A549 (cell line): ENCODE measurements around the gene ATG2A. TPM values are rescaled to one million over a fixed set of nuclear protein-coding genes. Genes with fewer than 3 reads are reported as not detected.

Experiments used
- ATAC-seq, 2 experiments: fragments of 200-7000 bp in 1 of 2; fragments of >200 bp in 1 of 2; cut with Nextera tagmentation in 1 of 2; cut with Tn5 transposase in 1 of 2; 3 replicates each; pipeline versions ENCODE4 v1.8.0 to v1.9.1; 2018 to 2020; ENCODE audit warnings: mild to moderate bottlenecking in 1 of 2, moderate library complexity in 1 of 2
- CTCF ChIA-PET: fragments of 300-600 bp; sonication (Branson Sonifier 250); formaldehyde crosslinking; extraction: SDS; loops from one replicate; lab custom pipeline; 2021; ENCODE audit warnings: antibody characterized with exemption, inconsistent platforms; lab: Yijun Ruan, JAX
- POLR2A ChIA-PET: fragments of 350-600 bp; formaldehyde crosslinking; extraction: SDS; loops from one replicate; lab custom pipeline; 2021; ENCODE audit warnings: antibody characterized with exemption, inconsistent platforms; lab: Yijun Ruan, JAX
- DNase-seq, 2 experiments: peaks; one replicate each; pipeline versions ENCODE4 v3.0.0 to v3.0.0-alpha.2; 2011 to 2016; ENCODE audit warnings: low read depth in 1 of 2, low spot score in 1 of 2
- FAIRE-seq: peaks from 2 replicates; lab custom pipeline; 2011; peaks lifted over from hg19 to GRCh38; lab: Jason Lieb, UNC
- H3K27ac ChIP-seq, 2 experiments: fragments of >200 bp; sonication (Bioruptor Twin); formaldehyde crosslinking; 3 replicates each; pipeline ENCODE4 v1.5.1; 2016 to 2017
- H3K4me1 ChIP-seq: fragments of >200 bp; sonication (Bioruptor Twin); formaldehyde crosslinking; 3 replicates; pipeline ENCODE4 v1.6.1; 2016
- H3K4me2 ChIP-seq: fragments of >200 bp; sonication (Bioruptor Twin); formaldehyde crosslinking; 3 replicates; pipeline ENCODE4 v1.6.1; 2016
- H3K4me3 ChIP-seq: fragments of >200 bp; sonication (Bioruptor Twin); formaldehyde crosslinking; 3 replicates; pipeline ENCODE4 v1.5.1; 2016
- H3K9me3 ChIP-seq: fragments of >200 bp; sonication (Bioruptor Twin); formaldehyde crosslinking; 3 replicates; pipeline ENCODE4 v1.6.1; 2016
- ATOH8 ChIP-seq: fragments of 250-450 bp; sonication (Bioruptor Pico); IDR thresholded peaks from 2 replicates; pipeline ENCODE4 v1.5.0; 2020; ENCODE audit warnings: low read depth, mild to moderate bottlenecking, moderate library complexity
- BHLHE40 ChIP-seq: IDR thresholded peaks from 2 replicates; pipeline ENCODE4 v1.6.1; 2012; ENCODE audit warnings: low read depth, low read length, inconsistent platforms
- CEBPB ChIP-seq, 2 experiments: fragments of >200 bp in 1 of 2; sonication (Bioruptor Twin) in 1 of 2; formaldehyde crosslinking in 1 of 2; IDR thresholded peaks; 2 replicates each; pipeline ENCODE4 v1.6.1; 2012 to 2016
- CHD4 ChIP-seq: fragments of 200-600 bp; sonication (generic); IDR thresholded peaks from 2 replicates; pipeline ENCODE4 v1.6.1; 2016; ENCODE audit warnings: antibody characterized with exemption, mild to moderate bottlenecking, borderline replicate concordance
- CTCF ChIP-seq: fragments of >200 bp; sonication (Bioruptor Twin); formaldehyde crosslinking; IDR thresholded peaks from 3 replicates; pipeline ENCODE4 v1.5.1; 2016
- EHF ChIP-seq: fragments of 250-450 bp; sonication (Bioruptor Pico); IDR thresholded peaks from 2 replicates; pipeline ENCODE4 v1.5.0; 2020; ENCODE audit warnings: mild to moderate bottlenecking
- EHMT2 ChIP-seq: fragments of 200-600 bp; sonication (generic); IDR thresholded peaks from 2 replicates; pipeline ENCODE4 v1.6.1; 2016; ENCODE audit warnings: antibody characterized with exemption, low read depth, mild to moderate bottlenecking, moderate library complexity
- ESRRA ChIP-seq: fragments of 150-350 bp; IDR thresholded peaks from 2 replicates; pipeline ENCODE4 v1.6.1; 2014; ENCODE audit warnings: mild to moderate bottlenecking, low read length, borderline replicate concordance
- FOSL2 ChIP-seq, 2 experiments: fragments of 450-650 bp in 1 of 2; fragments of >200 bp in 1 of 2; sonication (Bioruptor Twin) in 1 of 2; formaldehyde crosslinking; IDR thresholded peaks; 2 replicates each; pipeline versions ENCODE4 v1.5.0 to v1.6.1; 2016 to 2020; ENCODE audit warnings: mild to moderate bottlenecking in 1 of 2, moderate library complexity in 1 of 2
- FOXS1 ChIP-seq: fragments of 250-450 bp; sonication (Bioruptor Pico); IDR thresholded peaks from 2 replicates; pipeline ENCODE4 v1.5.0; 2020; ENCODE audit warnings: mild to moderate bottlenecking, moderate library complexity
- GATA3 ChIP-seq: IDR thresholded peaks from 2 replicates; pipeline ENCODE4 v1.6.1; 2012; ENCODE audit warnings: borderline replicate concordance
- HDAC2 ChIP-seq: fragments of 200-600 bp; sonication (generic); IDR thresholded peaks from 2 replicates; pipeline ENCODE4 v1.6.1; 2016
- HOXB13 ChIP-seq: fragments of 250-450 bp; sonication (Bioruptor Pico); IDR thresholded peaks from 2 replicates; pipeline ENCODE4 v1.5.0; 2020; ENCODE audit warnings: low read depth, mild to moderate bottlenecking, moderate library complexity
- HOXB5 ChIP-seq: fragments of 250-450 bp; sonication (Bioruptor Pico); IDR thresholded peaks from 2 replicates; pipeline ENCODE4 v1.5.0; 2020; ENCODE audit warnings: mild to moderate bottlenecking, moderate library complexity
- KDM1A ChIP-seq: fragments of 200-600 bp; sonication (generic); IDR thresholded peaks from 2 replicates; pipeline ENCODE4 v1.6.1; 2016; ENCODE audit warnings: low read depth, mild to moderate bottlenecking
- KDM5A ChIP-seq: fragments of 200-600 bp; sonication (generic); IDR thresholded peaks from 2 replicates; pipeline ENCODE4 v1.6.1; 2016; ENCODE audit warnings: antibody characterized with exemption, mild to moderate bottlenecking
- MYC ChIP-seq: IDR thresholded peaks from 2 replicates; pipeline ENCODE4 v1.6.1; 2012; ENCODE audit warnings: mild to moderate bottlenecking, inconsistent platforms, low read length, improper control_type of control experiment, borderline replicate concordance
- PBX3 ChIP-seq: IDR thresholded peaks from 2 replicates; pipeline ENCODE4 v1.6.1; 2012
- PHF8 ChIP-seq: fragments of 200-600 bp; sonication (generic); IDR thresholded peaks from 2 replicates; pipeline ENCODE4 v1.6.1; 2016; ENCODE audit warnings: low read depth, mild to moderate bottlenecking, antibody characterized with exemption, moderate library complexity, borderline replicate concordance
- POLR2A ChIP-seq: IDR thresholded peaks from 2 replicates; pipeline ENCODE4 v1.6.1; 2012; ENCODE audit warnings: mild to moderate bottlenecking, low read length
- RAD21 ChIP-seq, 2 experiments: fragments of >200 bp in 1 of 2; sonication (Bioruptor Twin) in 1 of 2; formaldehyde crosslinking in 1 of 2; IDR thresholded peaks in 1 of 2; conservative IDR thresholded peaks in 1 of 2; 2 replicates in 1 of 2; 3 replicates in 1 of 2; pipeline ENCODE4 v1.6.1; 2012 to 2018; ENCODE audit warnings: inconsistent platforms in 1 of 2
- RCOR1 ChIP-seq: fragments of 150-350 bp; IDR thresholded peaks from 2 replicates; pipeline ENCODE4 v1.6.1; 2014; ENCODE audit warnings: antibody characterized with exemption, low read length, low read depth
- TFCP2L1 ChIP-seq: fragments of 250-450 bp; sonication (Bioruptor Pico); IDR thresholded peaks from 2 replicates; pipeline ENCODE4 v1.5.0; 2021; ENCODE audit warnings: mild to moderate bottlenecking
- TP53 ChIP-seq: fragments of 250-450 bp; sonication (Bioruptor Pico); IDR thresholded peaks from 2 replicates; pipeline ENCODE4 v1.5.0; 2021; ENCODE audit warnings: mild to moderate bottlenecking, moderate library complexity
- ZC3H11A ChIP-seq: fragments of 450-650 bp; IDR thresholded peaks from 2 replicates; pipeline ENCODE4 v1.6.1; 2014; ENCODE audit warnings: antibody characterized with exemption, mild to moderate bottlenecking
- WGBS: methylation state at CpG from one replicate; pipeline ENCODE4 v1.1.6; 2017; ENCODE audit errors: missing lambda C conversion rate; 5-methylcytosine and 5-hydroxymethylcytosine counted together
- polyA plus RNA-seq, 4 experiments: library from polyadenylated mRNA; depleted of rRNA in 3 of 4; stranded (reverse); fragments of >200 nt; fragmentation: RNase III in 1 of 4; extraction: RNeasy Plus Mini Kit Qiagen cat#74134 plus additional on column Dnase treatment in 1 of 4; gene quantifications; 2 replicates in 3 of 4; 3 replicates in 1 of 4; pipeline ENCODE4 v1.2.3, GENCODE V29; 2011 to 2017

ATG2A gene
- polyA plus RNA-seq, 2 of the 4 experiments (the other 2 are of a cell fraction), result 3.1 to 13.4 TPM

GRCh38 chr11:64928957-64929356, 11.9 kb upstream of the ATG2A start:
- H3K9me3 ChIP-seq, result no peaks in the 10 kb centered on the region
- no peak overlapping the region for H3K4me3 ChIP-seq
- peaks cover 8% of the 10 kb centered on the region for H3K4me1 ChIP-seq
- H3K4me2 ChIP-seq, result no peak overlapping the region
- no peak for FAIRE-seq
- no peak for ATAC-seq
- ChIA-PET POLR2A (no interaction called here), CTCF (interaction anchor here (0.6 to 3.4 kb wide), 5 partner anchors 34 to 85 kb away, joined by 3 to 13 read pairs (median 4); partner anchors contain the start of genes ARL2 and BATF2)
- DNase-seq, result no peak
- TF ChIP-seq FOXS1, result no peak
- no peak for TF ChIP-seq CHD4
- TF ChIP-seq RCOR1, result no peak
- TF ChIP-seq HDAC2, result no peak
- TF ChIP-seq HOXB13 (CRISPR knock-in tag), result no peak
- TF ChIP-seq PHF8, result no peak
- TF ChIP-seq TP53 (CRISPR knock-in tag), result no peak
- TF ChIP-seq MYC, result no peak
- TF ChIP-seq KDM5A, result no peak
- TF ChIP-seq POLR2A, result no peak
- no peak for TF ChIP-seq CEBPB (IDR thresholded peaks at IDR 0.05)
- WGBS, result 94% methylated on average over 2 of the region's 2 CpGs
- no peak overlapping the region for H3K27ac ChIP-seq

- TF ChIP-seq EHF (no peak), ZC3H11A (no peak), PBX3 (no peak), FOXS1 (no peak)
- Histone ChIP-seq H3K4me2 (no peak overlapping the region), H3K27ac (no peak overlapping the region), H3K4me3 (no peak overlapping the region), H3K9me3 (no peaks in the 10 kb centered on the region), H3K4me1 (peaks cover 14% of the 10 kb centered on the region)
- ChIA-PET POLR2A (no interaction called here), CTCF (interaction anchor here (0.9 to 3.8 kb wide), 5 partner anchors 25 to 88 kb away, joined by 3 to 16 read pairs (median 11); partner anchors contain the start of genes ARL2 and BATF2)
- no peak for ATAC-seq
- no peak for FAIRE-seq
- 85% methylated on average over 22 of the region's 22 CpGs for WGBS
- no peak for DNase-seq
Measured at GRCh38 chr11:64926689-64927088, 9.7 kb upstream of the ATG2A start.

- Histone ChIP-seq H3K4me2 (peak overlapping the region; percentile 98), H3K27ac (peak overlapping the region; percentile 93 to 96; a peak in 5 of 6 replicates), H3K9me3 (no peaks in the 10 kb centered on the region), H3K4me1 (peaks cover 14% of the 10 kb centered on the region), H3K4me3 (peak overlapping the region; percentile 71)
- CTCF ChIA-PET, result interaction anchor here (0.8 to 3.8 kb wide), 9 partner anchors 8 to 152 kb away, joined by 3 to 16 read pairs (median 4); partner anchors contain the start of genes ARL2 and BATF2
- POLR2A ChIA-PET, result interaction anchor here (1.5 kb wide), 1 partner anchor 81 kb away, joined by 5 read pairs; no protein-coding TSS in a partner anchor
- no peak for FAIRE-seq
- WGBS, result 84% methylated on average over 13 of the region's 24 CpGs
- ATAC-seq, result no peak
- no peak for DNase-seq
- no peak for TF ChIP-seq POLR2A
- TF ChIP-seq FOSL2 (IDR thresholded peaks at IDR 0.05), result no peak
- no peak for TF ChIP-seq FOSL2 (CRISPR knock-in tag; IDR thresholded peaks at IDR 0.05)
- no peak for TF ChIP-seq BHLHE40
- no peak for TF ChIP-seq CTCF
- no peak for TF ChIP-seq HOXB5 (CRISPR knock-in tag)
- TF ChIP-seq FOXS1, result no peak
- TF ChIP-seq EHMT2, result no peak
- TF ChIP-seq RAD21 (conservative IDR thresholded peaks at IDR 0.05 in 1 of 2, IDR thresholded peaks at IDR 0.05 in 1 of 2), result no peak
- no peak for TF ChIP-seq TFCP2L1 (CRISPR knock-in tag)
- no peak for TF ChIP-seq MYC
- TF ChIP-seq HOXB13 (CRISPR knock-in tag), result no peak
- TF ChIP-seq ESRRA, result no peak
- no peak for TF ChIP-seq ATOH8 (CRISPR knock-in tag)
- no peak for TF ChIP-seq GATA3
- no peak for TF ChIP-seq KDM1A
- TF ChIP-seq TP53 (CRISPR knock-in tag), result no peak
Measured at GRCh38 chr11:64925536-64926436, 8.8 kb upstream of the ATG2A start.
